Natural killer cell treated with Interleukin-12 subunit alpha and Interleukin-12 subunit beta and Interleukin-15 and Interleukin-18, amount 100 ng/mL, for 72 hours (primary cell): ENCODE results near the gene BLVRA. TPM values are rescaled to one million over a fixed set of nuclear protein-coding genes. Genes with fewer than 3 reads are reported as not detected.
"Not testable (repeated sequence)": the region's sequence is repeated elsewhere in the genome, so short reads cannot be mapped to it uniquely, and the experiment has no call there.

Experiments
- ATAC-seq, 2 donors: fragments of 150-1000 bp; cut with Tn5 transposase in 1 of 2; sonication (Bioruptor Pico), chemical (Tn5 transposase) in 1 of 2; 2 replicates each; pipeline ENCODE4 v1.10.0; 2021
- DNase-seq: peaks from one replicate; pipeline ENCODE4 v3.0.0; 2022; ENCODE audit warnings: low spot score
- H3K27ac Mint-ChIP-seq, 2 donors: 1 replicate in 1 of 2; 2 replicates in 1 of 2; pipeline ENCODE4 v1.8.0; 2022; ENCODE audit warnings: mixed read lengths in 2 of 2, mild to moderate bottlenecking in 1 of 2, moderate library complexity in 1 of 2
- H3K27me3 Mint-ChIP-seq, 2 donors: 1 replicate in 1 of 2; 2 replicates in 1 of 2; pipeline ENCODE4 v1.8.0; 2022; ENCODE audit warnings: mixed read lengths in 2 of 2
- H3K36me3 Mint-ChIP-seq: one replicate; pipeline ENCODE4 v1.8.0; 2022; ENCODE audit warnings: mixed read lengths
- H3K4me1 Mint-ChIP-seq, 2 donors: 1 replicate in 1 of 2; 2 replicates in 1 of 2; pipeline ENCODE4 v1.8.0; 2022; ENCODE audit warnings: low read depth in 2 of 2, mixed read lengths in 2 of 2, mild to moderate bottlenecking in 1 of 2
- H3K4me3 Mint-ChIP-seq: one replicate; pipeline ENCODE4 v1.8.0; 2022; ENCODE audit warnings: mixed read lengths
- H3K9me3 Mint-ChIP-seq: 2 replicates; pipeline ENCODE4 v1.8.0; 2022; ENCODE audit warnings: mixed read lengths
- total RNA-seq, 2 donors: library from RNA; stranded (reverse); gene quantifications; one replicate each; pipeline ENCODE4 v1.2.3, GENCODE V29; 2022

The BLVRA gene
- total RNA-seq, 2 donors from 2014 or later: 34.6 to 62.0 TPM

- not testable (repeated sequence) for DNase-seq, H3K9me3 Mint-ChIP-seq, H3K27me3 Mint-ChIP-seq, H3K4me3 Mint-ChIP-seq, H3K36me3 Mint-ChIP-seq
- Mint-ChIP-seq H3K4me1 (peaks cover 8 to 19% of the 10 kb centered on the region in 2 donors), H3K27ac (peak overlapping the region in 1 of 2 donors; percentile 22)
- ATAC-seq: peak; percentile 71 to 78
These were observed 26.2 kb downstream of the BLVRA start for GRCh38 chr7:43784585-43785087.

- Mint-ChIP-seq H3K4me1 (peaks cover 8 to 16% of the 10 kb centered on the region in 2 donors), H3K27ac (no peak overlapping the region), H3K9me3 (no peaks in the 10 kb centered on the region), H3K36me3 (peaks cover 4% of the 10 kb centered on the region), H3K4me3 (no peak overlapping the region), H3K27me3 (no peaks in the 10 kb centered on the region)
- ATAC-seq (no peak), DNase-seq (no peak)
These were observed 26.9 kb downstream of the BLVRA start for GRCh38 chr7:43785420-43785819.

GRCh38 chr7:43787771-43788170 is 29.3 kb downstream of the BLVRA start:
- peaks cover 15% of the 10 kb centered on the region for H3K36me3 Mint-ChIP-seq
- H3K9me3 Mint-ChIP-seq: no peaks in the 10 kb centered on the region
- H3K27ac Mint-ChIP-seq: no peak overlapping the region
- DNase-seq (no peak), ATAC-seq (no peak)
- H3K4me3 Mint-ChIP-seq: no peak overlapping the region
- H3K4me1 Mint-ChIP-seq: peaks cover 0 to 5% of the 10 kb centered on the region in 2 donors
- H3K27me3 Mint-ChIP-seq: no peaks in the 10 kb centered on the region

GRCh38 chr7:43790006-43790405 is 31.5 kb downstream of the BLVRA start:
- Mint-ChIP-seq H3K36me3 (peaks cover 15% of the 10 kb centered on the region), H3K4me3 (no peak overlapping the region), H3K4me1 (peaks cover 0 to 3% of the 10 kb centered on the region in 2 donors), H3K27ac (no peak overlapping the region), H3K9me3 (no peaks in the 10 kb centered on the region), H3K27me3 (no peaks in the 10 kb centered on the region)
- ATAC-seq: no peak
- no peak for DNase-seq

- H3K4me1 Mint-ChIP-seq: peaks cover 0 to 3% of the 10 kb centered on the region in 2 donors
- H3K27me3 Mint-ChIP-seq: no peaks in the 10 kb centered on the region
- ATAC-seq (no peak), DNase-seq (no peak)
- H3K36me3 Mint-ChIP-seq: peaks cover 15% of the 10 kb centered on the region
- H3K4me3 Mint-ChIP-seq: no peak overlapping the region
- no peaks in the 10 kb centered on the region for H3K9me3 Mint-ChIP-seq
- H3K27ac Mint-ChIP-seq: no peak overlapping the region
These were observed 32.4 kb downstream of the BLVRA start for GRCh38 chr7:43790834-43791233.

- no peak for ATAC-seq
- Mint-ChIP-seq H3K27me3 (no peaks in the 10 kb centered on the region), H3K36me3 (peaks cover 11% of the 10 kb centered on the region), H3K9me3 (no peaks in the 10 kb centered on the region), H3K4me1 (peaks cover 0 to under 1% of the 10 kb centered on the region in 2 donors), H3K4me3 (no peak overlapping the region), H3K27ac (no peak overlapping the region)
- DNase-seq: no peak
These were observed 33.2 kb downstream of the BLVRA start for GRCh38 chr7:43791665-43792064.

- H3K36me3 Mint-ChIP-seq: peaks cover 11% of the 10 kb centered on the region
- H3K27me3 Mint-ChIP-seq: no peaks in the 10 kb centered on the region
- ATAC-seq: no peak
- no peak for DNase-seq
- no peak overlapping the region for H3K27ac Mint-ChIP-seq
- no peaks in the 10 kb centered on the region for H3K9me3 Mint-ChIP-seq
- no peaks in the 10 kb centered on the region for H3K4me1 Mint-ChIP-seq
- no peak overlapping the region for H3K4me3 Mint-ChIP-seq
These were observed 34.1 kb downstream of the BLVRA start for GRCh38 chr7:43792471-43793150.

- no peak overlapping the region for H3K4me3 Mint-ChIP-seq
- H3K36me3 Mint-ChIP-seq: peaks cover 1% of the 10 kb centered on the region
- H3K4me1 Mint-ChIP-seq: no peaks in the 10 kb centered on the region
- no peaks in the 10 kb centered on the region for H3K27me3 Mint-ChIP-seq
- H3K9me3 Mint-ChIP-seq: no peaks in the 10 kb centered on the region
- ATAC-seq (no peak), DNase-seq (no peak)
- H3K27ac Mint-ChIP-seq: peak overlapping the region in 1 of 2 donors; percentile 18
These were observed 41.1 kb downstream of the BLVRA start for GRCh38 chr7:43799605-43800004.

GRCh38 chr7:43803865-43804264 is 45.4 kb downstream of the BLVRA start:
- no peaks in the 10 kb centered on the region for H3K27me3 Mint-ChIP-seq
- no peak overlapping the region for H3K27ac Mint-ChIP-seq
- H3K9me3 Mint-ChIP-seq: no peaks in the 10 kb centered on the region
- ATAC-seq (no peak), DNase-seq (no peak)
- H3K36me3 Mint-ChIP-seq: peaks cover 6% of the 10 kb centered on the region
- no peak overlapping the region for H3K4me3 Mint-ChIP-seq
- peaks cover 12 to 18% of the 10 kb centered on the region in 2 donors for H3K4me1 Mint-ChIP-seq

- Mint-ChIP-seq H3K27me3 (no peaks in the 10 kb centered on the region), H3K27ac (peak overlapping the region; percentile 49 to 63), H3K36me3 (peaks cover 6% of the 10 kb centered on the region), H3K4me3 (peak overlapping the region; percentile 73), H3K9me3 (no peaks in the 10 kb centered on the region), H3K4me1 (peaks cover 32 to 39% of the 10 kb centered on the region in 2 donors)
- ATAC-seq: peak; percentile 71 to 87
- DNase-seq: peak; percentile 72
These were observed 49.9 kb downstream of the BLVRA start for GRCh38 chr7:43808410-43808809.

- not testable (repeated sequence) for ATAC-seq, DNase-seq, H3K9me3 Mint-ChIP-seq, H3K4me3 Mint-ChIP-seq, H3K36me3 Mint-ChIP-seq, H3K27me3 Mint-ChIP-seq
- H3K27ac Mint-ChIP-seq: peak overlapping the region in 1 of 2 donors; percentile 63
- H3K4me1 Mint-ChIP-seq: peaks cover 36 to 41% of the 10 kb centered on the region in 2 donors
These were observed 51.9 kb downstream of the BLVRA start for GRCh38 chr7:43810195-43810941.

GRCh38 chr7:43815373-43815772 is 56.9 kb downstream of the BLVRA start:
- Mint-ChIP-seq H3K27ac (no peak overlapping the region), H3K4me1 (peaks cover 12 to 18% of the 10 kb centered on the region in 2 donors), H3K4me3 (no peak overlapping the region), H3K36me3 (no peaks in the 10 kb centered on the region), H3K27me3 (peaks cover 13 to 31% of the 10 kb centered on the region in 2 donors), H3K9me3 (no peaks in the 10 kb centered on the region)
- DNase-seq (no peak), ATAC-seq (no peak)

GRCh38 chr7:43816046-43816797 is 57.7 kb downstream of the BLVRA start:
- Mint-ChIP-seq H3K4me1 (peaks cover 12 to 18% of the 10 kb centered on the region in 2 donors), H3K27me3 (peaks cover 13 to 31% of the 10 kb centered on the region in 2 donors)
- H3K27ac Mint-ChIP-seq, H3K9me3 Mint-ChIP-seq, H3K4me3 Mint-ChIP-seq, DNase-seq, H3K36me3 Mint-ChIP-seq, ATAC-seq: not testable (repeated sequence)
